ENCODE results near the gene SVBP.

SVBP gene

GRCh38 chr1:42833981-42834380, 16.8 kb upstream of the SVBP start (continued):
- TF ChIP-seq ZNF292 (tag by site-specific recombination; IDR thresholded peaks at IDR 0.05; ENCODE audit: borderline replicate concordance, low read depth) (no peak), ZNF48 (tag by site-specific recombination; IDR thresholded peaks at IDR 0.05) (no peak), ZBTB48 (tag by site-specific recombination; IDR thresholded peaks at IDR 0.05) (no peak), PRDM10 (tag by site-specific recombination; IDR thresholded peaks at IDR 0.05) (no peak), ZNF548 (tag by site-specific recombination; IDR thresholded peaks at IDR 0.05) (no peak), ZNF692 (tag by site-specific recombination; IDR thresholded peaks at IDR 0.05) (no peak)

- H3K4me1 ChIP-seq (ENCODE audit: control insufficient read depth, insufficient read depth, low read length), result peaks cover 3% of the 10 kb centered on the region
- H3K4me3 ChIP-seq (ENCODE audit: low read depth, low read length), result no peak overlapping the region
- no peaks in the 10 kb centered on the region for H3K9me3 ChIP-seq (ENCODE audit: control insufficient read depth, insufficient read depth, low read depth, low read length)
- H3K27ac ChIP-seq (ENCODE audit: extremely low read depth, low read depth, low read length), result no peak overlapping the region
- POLR2A ChIA-PET, result interaction anchor here (0.8 to 0.9 kb wide), 2 partner anchors 10 to 13 kb away, joined by 3 to 5 read pairs; partner anchors contain the start of gene ZNF691
- CTCF ChIA-PET, result no interaction called here
- TF ChIP-seq PRDM4 (tag by site-specific recombination; IDR thresholded peaks at IDR 0.05) (no peak), ZNF560 (tag by site-specific recombination; IDR thresholded peaks at IDR 0.05; ENCODE audit: borderline replicate concordance) (no peak), KLF17 (tag by site-specific recombination; IDR thresholded peaks at IDR 0.05) (no peak), ZSCAN23 (tag by site-specific recombination; IDR thresholded peaks at IDR 0.05) (no peak), ZNF830 (tag by site-specific recombination; IDR thresholded peaks at IDR 0.05; ENCODE audit: low read depth) (no peak), ZNF423 (tag by site-specific recombination; IDR thresholded peaks at IDR 0.05) (no peak), ZBTB17 (tag by site-specific recombination; IDR thresholded peaks at IDR 0.05) (no peak), ZNF621 (tag by site-specific recombination; IDR thresholded peaks at IDR 0.05) (no peak), ZNF398 (tag by site-specific recombination; IDR thresholded peaks at IDR 0.05) (no peak), ZNF510 (tag by site-specific recombination; IDR thresholded peaks at IDR 0.05; ENCODE audit: insufficient replicate concordance) (no peak)
- no peaks in the 10 kb centered on the region for H3K36me3 ChIP-seq (ENCODE audit: control insufficient read depth in 2 of 2, insufficient read depth in 1 of 2, low read length in 2 of 2)
Observed at GRCh38 chr1:42832641-42833240, 15.5 kb upstream of the SVBP start.
